ENCODE results near the gene FAF1.
"Not testable (repeated sequence)": the region's sequence is repeated elsewhere in the genome, so short reads cannot be mapped to it uniquely, and the experiment has no call there.

FAF1 gene

DNA sequence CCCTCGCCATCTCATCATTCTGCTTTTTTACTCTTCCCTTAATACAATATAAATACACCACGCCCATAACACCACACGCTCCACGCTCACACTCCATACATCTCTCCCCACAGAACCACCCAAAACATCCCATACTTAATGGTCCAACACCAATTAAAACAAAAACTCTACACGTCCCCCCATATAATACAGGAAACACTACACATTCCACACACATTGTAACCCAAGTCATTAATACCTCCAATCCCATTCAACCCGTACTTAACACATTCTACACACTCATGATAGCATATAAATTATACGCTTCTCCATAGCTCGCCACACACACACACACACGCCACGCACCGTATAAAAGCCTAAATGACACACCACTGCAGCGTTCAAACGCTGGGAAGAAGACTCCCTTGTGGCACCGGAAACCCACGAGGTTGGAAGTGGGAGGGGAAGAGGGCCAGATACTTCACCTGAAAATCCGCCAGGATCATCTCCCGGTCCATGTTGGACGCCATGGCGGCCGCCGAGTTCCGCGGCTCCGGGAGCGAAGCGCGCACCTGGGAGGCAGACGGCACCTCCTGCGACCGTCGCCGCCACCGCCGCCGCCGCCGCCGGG, 659 bp downstream of the FAF1 start:
- DNase-seq (ENCODE audit: low spot score): peak; percentile 73

- DNase-seq (ENCODE audit: low spot score): peak; percentile 55
These were observed 5.0 kb downstream of the FAF1 start for GRCh38 chr1:50955116-50955515.

DNA sequence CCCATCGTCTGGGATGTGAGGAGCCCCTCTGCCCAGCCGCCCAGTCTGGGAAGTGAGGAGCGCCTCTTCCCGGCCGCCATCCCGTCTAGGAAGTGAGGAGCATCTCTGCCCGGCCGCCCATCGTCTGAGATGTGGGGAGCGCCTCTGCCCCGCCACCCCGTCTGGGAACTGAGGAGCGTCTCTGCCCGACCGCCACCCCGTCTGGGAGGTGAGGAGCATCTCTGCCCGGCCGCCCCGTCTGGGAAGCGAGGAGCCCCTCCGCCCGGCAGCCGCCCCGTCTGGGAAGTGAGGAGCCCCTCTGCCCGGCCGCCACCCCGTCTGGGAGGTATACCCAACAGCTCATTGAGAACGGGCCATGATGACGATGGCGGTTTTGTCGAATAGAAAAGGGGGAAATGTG, 7.5 kb downstream of the FAF1 start:
- not testable (repeated sequence) for DNase-seq (ENCODE audit: low spot score)

DNA sequence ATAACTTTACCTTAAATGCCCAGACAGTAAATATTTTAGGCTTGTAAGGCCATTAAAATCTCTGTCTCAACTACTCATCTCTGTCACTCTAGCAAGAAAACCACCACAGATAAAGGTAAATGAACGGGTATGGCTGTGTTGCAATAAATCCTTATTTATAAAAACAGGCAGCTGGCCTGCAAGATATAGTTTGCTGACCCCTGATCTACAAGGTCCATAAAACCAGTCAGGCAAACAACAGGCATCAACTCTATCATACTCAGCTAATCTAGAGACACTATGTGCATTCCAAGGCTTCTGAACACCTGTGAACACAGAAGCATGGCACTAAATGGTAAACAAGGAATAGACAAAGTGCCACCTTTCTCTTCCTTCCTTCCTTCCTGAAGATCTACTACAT, 9.7 kb downstream of the FAF1 start:
- DNase-seq (ENCODE audit: low spot score): no peak

DNA sequence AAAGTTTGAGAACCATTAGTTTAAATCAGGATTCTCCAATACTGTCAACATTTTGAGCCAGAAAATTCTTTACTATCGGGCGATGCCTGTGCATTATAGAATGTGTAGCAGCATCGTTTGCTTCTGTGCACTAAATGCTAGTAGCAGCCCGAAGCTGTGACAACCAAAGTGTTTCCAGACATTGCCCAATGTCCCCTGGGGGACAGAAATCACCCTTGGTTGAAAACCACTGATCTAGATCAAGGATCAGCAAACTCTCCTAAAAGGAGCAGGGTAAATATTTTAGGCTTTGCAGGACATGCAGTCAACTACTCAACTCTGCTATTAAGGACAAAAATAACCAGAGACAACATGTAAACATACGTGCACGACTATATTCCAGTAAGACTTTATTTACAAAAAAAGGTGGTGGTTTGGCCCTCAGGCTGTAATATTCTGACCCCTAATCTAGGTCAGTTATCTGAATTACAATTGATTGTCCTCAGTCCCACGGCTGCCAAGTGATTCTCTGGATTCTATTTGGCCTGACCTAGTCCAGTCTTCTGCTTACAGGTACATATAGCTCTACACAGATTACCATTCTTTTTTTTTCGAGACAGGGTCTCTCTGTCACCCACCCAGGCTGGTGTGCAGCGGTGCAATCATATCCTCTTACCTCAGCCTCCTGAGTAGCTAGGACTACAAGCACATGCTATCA, 10.6 kb downstream of the FAF1 start:
- no peak for DNase-seq (ENCODE audit: low spot score)

DNA sequence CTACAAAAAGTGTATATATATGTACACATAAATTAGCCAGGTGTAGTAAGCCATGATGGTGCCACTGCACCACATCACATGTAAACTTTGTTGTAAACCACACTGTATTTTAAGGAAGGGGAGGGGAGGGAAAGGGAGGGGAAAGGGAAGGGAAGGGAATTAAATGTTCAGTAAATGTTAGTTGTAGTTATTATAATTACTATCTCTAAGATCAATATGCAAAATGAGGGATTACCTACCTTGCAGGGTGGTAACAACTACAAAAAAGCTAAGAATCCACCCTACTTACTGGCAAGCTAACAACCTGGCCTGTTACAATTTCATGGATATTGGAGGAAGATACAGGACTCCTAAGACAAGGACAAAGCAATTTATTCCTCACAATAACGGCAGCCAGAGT, 17.7 kb downstream of the FAF1 start:
- DNase-seq (ENCODE audit: low spot score): no peak

GRCh38 chr1:50940291-50940690, 19.8 kb downstream of the FAF1 start:
- DNase-seq (ENCODE audit: low spot score): no peak

DNA sequence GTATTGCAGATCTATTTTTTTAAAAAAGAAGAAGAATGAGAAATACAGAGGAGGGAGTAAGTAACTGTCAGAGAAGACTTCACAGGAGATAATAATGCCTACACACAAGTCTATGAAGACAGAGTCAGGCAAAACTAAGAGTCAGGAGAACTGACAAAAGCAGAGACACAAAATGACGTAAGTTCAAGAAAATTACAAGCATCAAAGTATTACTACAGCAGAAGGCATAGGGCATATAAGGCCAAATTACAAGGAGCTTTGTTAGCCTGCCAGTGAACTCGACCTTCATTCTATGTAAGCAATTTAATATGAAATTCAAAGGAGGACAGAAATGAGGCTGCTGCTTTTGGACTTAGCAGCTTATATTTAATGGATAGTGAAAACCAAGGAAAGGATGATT, 23.7 kb downstream of the FAF1 start:
- DNase-seq (ENCODE audit: low spot score): no peak

DNA sequence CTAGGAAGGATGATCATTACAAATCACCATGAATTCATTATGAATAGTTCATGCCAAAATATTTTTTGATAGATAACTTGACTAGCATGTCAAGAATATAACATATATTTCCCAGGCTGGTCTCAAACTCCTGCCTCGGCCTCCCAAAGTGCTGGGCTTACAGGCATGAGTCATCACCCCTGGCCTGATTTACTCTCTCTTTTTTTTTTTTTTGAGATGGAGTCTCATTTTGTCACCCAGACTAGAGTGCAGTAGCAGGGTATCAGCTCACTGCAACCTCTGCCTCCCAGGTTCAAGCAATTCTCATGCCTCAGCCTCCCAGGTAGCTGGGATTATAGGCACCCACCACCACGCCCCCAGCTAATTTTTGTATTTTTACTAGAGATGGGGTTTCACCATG, 24.8 kb downstream of the FAF1 start:
- DNase-seq (ENCODE audit: low spot score): not testable (repeated sequence)

- no peak for DNase-seq (ENCODE audit: low spot score)
These were observed 25.2 kb downstream of the FAF1 start for GRCh38 chr1:50934838-50935237.

DNA sequence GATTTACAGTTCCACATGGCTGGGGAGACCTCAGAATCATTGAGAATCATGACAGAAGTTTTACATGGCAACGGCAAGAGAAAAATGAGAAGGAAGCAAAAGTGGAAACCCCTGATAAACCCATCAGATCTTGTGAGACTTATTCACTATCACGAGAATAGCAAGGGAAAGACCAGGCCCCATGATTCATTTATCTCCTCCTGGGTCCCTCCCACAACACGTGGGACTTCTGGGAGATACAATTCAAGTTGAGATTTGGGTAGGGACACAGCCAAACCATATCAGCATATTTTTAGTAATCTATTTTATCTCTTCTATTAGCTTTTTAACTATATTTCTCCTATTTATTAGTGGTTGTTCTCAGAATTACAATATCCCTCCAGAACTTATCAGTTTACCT, 26.3 kb downstream of the FAF1 start:
- DNase-seq (ENCODE audit: low spot score): not testable (repeated sequence)

- DNase-seq (ENCODE audit: low spot score): not testable (repeated sequence)
These were observed 28.0 kb downstream of the FAF1 start for GRCh38 chr1:50932043-50932442.

DNA sequence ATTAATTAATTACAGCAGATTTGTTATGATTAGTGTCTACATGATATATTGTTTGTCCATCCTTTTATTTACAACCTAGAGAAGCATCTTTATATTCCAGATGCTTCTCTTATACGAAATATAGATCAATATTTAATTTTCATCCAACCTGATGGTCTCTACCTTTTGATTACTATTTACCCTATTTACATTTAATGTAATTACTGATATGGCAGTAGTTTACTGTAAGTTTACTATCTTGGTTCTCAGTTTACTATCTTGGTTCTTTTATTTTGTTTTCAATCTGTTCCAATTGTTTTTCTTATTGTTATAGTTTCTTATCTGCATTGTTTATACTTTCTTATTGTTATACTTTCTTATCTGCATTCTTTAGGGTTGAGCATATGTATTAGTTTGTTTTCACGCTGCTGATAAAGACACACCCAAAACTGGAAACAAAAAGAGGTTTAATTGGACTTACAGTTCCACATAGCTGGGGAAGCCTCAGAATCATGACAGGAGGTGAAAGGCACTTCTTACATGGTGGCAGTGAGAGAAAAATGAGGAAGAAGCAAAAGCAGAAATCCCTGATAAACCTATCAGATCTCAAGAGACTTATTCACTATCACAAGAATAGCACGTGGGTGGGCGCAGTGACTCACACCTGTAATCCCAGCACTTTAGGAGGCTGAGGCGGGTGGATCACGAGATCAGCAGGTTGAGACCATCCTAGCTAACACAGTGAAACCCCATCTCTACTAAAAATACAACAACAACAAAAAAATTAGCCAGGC, 28.9 kb downstream of the FAF1 start:
- peak; percentile 13 for DNase-seq (ENCODE audit: low spot score)

GRCh38 chr1:50930193-50930592, 29.9 kb downstream of the FAF1 start:
- DNase-seq (ENCODE audit: low spot score): no peak

GRCh38 chr1:50929376-50929958, 30.6 kb downstream of the FAF1 start:
- DNase-seq (ENCODE audit: low spot score): peak; percentile 45

DNA sequence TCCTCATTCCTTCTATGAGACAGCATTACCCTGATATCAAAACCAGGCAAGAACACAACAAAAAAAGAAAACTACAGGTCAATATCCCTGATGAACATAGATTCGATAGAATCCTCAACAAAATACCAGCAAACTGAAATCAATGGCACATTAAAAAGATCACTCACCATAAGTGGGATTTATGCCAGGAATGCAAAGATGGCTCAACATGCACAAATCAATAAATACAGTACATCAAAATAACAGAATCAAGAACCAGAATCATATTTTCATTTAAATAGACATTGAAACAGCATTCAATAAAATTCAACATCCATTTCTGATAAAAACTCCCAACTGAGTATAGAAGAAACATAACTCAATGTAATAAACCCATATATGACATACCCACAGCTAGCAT, 36.5 kb downstream of the FAF1 start:
- DNase-seq (ENCODE audit: low spot score): no peak

- DNase-seq (ENCODE audit: low spot score): no peak
These were observed 39.0 kb downstream of the FAF1 start for GRCh38 chr1:50921029-50921428.

DNA sequence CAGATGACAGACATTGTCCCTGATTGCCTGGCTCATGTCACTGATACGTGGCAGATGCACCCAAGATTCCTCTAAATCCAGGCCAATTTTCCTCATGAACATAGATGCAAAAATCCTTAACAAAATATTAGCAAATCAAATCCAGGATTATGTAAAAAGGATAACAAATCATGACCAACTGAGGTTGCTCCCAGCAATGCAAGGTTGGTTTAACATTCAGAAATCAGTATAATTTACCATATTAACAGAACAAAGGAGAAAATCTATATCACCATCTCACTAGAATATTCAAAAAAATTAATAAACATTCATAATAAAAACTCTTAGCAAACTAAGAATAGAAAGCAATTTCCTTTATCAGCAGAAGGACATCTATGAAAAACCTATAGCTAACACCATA, 39.7 kb downstream of the FAF1 start:
- no peak for DNase-seq (ENCODE audit: low spot score)

DNA sequence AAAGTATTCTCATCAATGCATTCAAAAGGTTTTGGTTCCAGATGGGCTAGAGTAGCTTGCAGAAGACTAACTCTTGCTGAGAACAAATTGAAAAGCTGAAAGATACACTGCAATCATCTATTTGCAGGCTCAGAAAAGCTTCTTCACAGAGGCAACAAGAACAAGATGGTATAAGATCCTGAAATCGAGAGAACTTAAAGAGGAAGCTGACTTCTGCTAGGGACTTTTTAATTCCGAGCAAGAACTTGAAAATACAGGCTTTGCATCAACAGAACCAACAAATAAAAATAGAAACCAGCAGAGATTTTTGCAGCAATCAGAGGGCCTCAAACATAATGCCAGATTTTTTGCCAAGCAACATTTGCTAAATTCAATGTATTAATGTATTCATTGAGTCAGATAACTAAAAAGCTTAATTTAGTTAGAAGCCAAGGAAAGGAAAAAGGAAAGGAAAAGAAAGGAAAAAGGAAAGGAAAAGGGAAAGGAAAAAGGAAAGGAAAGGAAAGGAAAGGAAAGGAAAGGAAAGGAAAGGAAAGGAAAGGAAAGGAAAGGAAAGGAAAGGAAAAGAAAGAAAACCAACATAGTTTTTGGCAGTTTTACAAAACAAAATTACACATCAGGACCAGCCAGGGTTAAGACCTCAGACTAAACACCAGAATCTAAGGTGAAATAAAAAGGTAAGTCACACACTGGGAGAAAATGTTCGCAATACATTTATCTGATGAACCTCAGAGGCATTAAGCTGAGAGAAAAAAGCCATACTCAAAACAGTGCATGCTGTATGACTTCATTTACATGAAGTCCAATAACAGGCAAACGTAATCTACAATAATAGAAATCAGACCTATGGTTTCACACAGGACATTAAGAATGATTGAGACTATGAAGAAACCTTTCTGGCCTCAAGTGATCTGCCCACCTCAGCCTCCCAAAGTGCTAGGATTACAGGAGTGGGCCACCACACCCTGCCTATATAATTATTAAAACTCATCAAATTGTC, 42.6 kb downstream of the FAF1 start:
- no peak for DNase-seq (ENCODE audit: low spot score)

DNA sequence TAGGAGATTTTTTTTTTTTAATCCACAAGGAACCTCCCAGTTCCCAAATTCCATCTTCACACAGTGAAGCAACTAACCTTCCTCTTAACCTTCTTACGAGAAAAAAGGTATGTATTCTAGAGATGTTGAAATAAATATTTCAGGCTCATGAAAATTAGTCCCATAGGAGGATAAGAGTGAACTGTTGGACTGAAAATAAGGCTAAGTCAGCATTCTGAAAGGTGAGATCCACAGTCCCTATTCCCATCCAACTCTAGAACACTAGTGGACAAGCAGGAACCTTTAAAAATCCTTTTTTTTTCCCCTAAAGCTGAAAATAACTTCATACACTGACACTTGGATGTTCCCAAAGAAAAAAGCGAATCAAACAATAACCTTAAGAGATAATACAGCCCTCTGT, 44.4 kb downstream of the FAF1 start:
- DNase-seq (ENCODE audit: low spot score): no peak

GRCh38 chr1:50913954-50914353, 46.1 kb downstream of the FAF1 start:
- no peak for DNase-seq (ENCODE audit: low spot score)

- not testable (repeated sequence) for DNase-seq (ENCODE audit: low spot score)
These were observed 49.7 kb downstream of the FAF1 start for GRCh38 chr1:50910356-50910755.

All from kidney tubule cell (primary cell).